Measurements from ENCODE around the gene GLB1L2.

The GLB1L2 gene

GRCh38 chr11:134407321-134407828 lies 75.6 kb downstream of the GLB1L2 start:
- no peaks in the 10 kb centered on the region for H3F3A ChIP-seq (ENCODE audit: insufficient read depth, low read length)
- H3K27me3 ChIP-seq (ENCODE audit: insufficient read depth, low read length) = no peaks in the 10 kb centered on the region; the same call in 1 of the 2 replicates
- TF ChIP-seq CTCF (IDR thresholded peaks at IDR 0.05; ENCODE audit: low read length) (no peak), EZH2 (IDR thresholded peaks at IDR 0.05; ENCODE audit: borderline replicate concordance, low read length) (no peak)
- H3K27ac ChIP-seq (ENCODE audit: low read depth, low read length, poor library complexity, severe bottlenecking) = no peak overlapping the region
- no peaks in the 10 kb centered on the region for H3K9me3 ChIP-seq (ENCODE audit: low read length)
- H3K36me3 ChIP-seq (ENCODE audit: insufficient read depth, low read length) = no peaks in the 10 kb centered on the region
- H4K20me1 ChIP-seq (ENCODE audit: insufficient read depth, low read length) = no peaks in the 10 kb centered on the region
- no peak overlapping the region for H3K4me2 ChIP-seq (ENCODE audit: low read length)
- H3K79me2 ChIP-seq (ENCODE audit: insufficient read depth, low read length) = no peaks in the 10 kb centered on the region
- no peaks in the 10 kb centered on the region for H3K9me2 ChIP-seq (ENCODE audit: low read depth, low read length)
- no peak overlapping the region for H2AFZ ChIP-seq (ENCODE audit: low read length)
- H3K4me1 ChIP-seq (ENCODE audit: insufficient read depth, low read length, severe bottlenecking) = no peaks in the 10 kb centered on the region
- H3K9ac ChIP-seq (ENCODE audit: low read length) = no peak overlapping the region
- H3K4me3 ChIP-seq (ENCODE audit: low read depth, low read length, poor library complexity, severe bottlenecking) = no peak overlapping the region

GRCh38 chr11:134407923-134408322 lies 76.1 kb downstream of the GLB1L2 start:
- Histone ChIP-seq H4K20me1 (ENCODE audit: insufficient read depth, low read length) (no peaks in the 10 kb centered on the region), H3K9me2 (ENCODE audit: low read depth, low read length) (no peaks in the 10 kb centered on the region), H3K4me3 (ENCODE audit: low read depth, low read length, poor library complexity, severe bottlenecking) (no peak overlapping the region), H3K4me1 (ENCODE audit: insufficient read depth, low read length, severe bottlenecking) (no peaks in the 10 kb centered on the region), H3K27ac (ENCODE audit: low read depth, low read length, poor library complexity, severe bottlenecking) (no peak overlapping the region), H3K79me2 (ENCODE audit: insufficient read depth, low read length) (no peaks in the 10 kb centered on the region), H2AFZ (ENCODE audit: low read length) (no peak overlapping the region), H3K27me3 (ENCODE audit: insufficient read depth, low read length) (no peaks in the 10 kb centered on the region; the same call in 1 of the 2 replicates), H3K36me3 (ENCODE audit: insufficient read depth, low read length) (no peaks in the 10 kb centered on the region), H3K4me2 (ENCODE audit: low read length) (no peak overlapping the region), H3K9me3 (ENCODE audit: low read length) (no peaks in the 10 kb centered on the region), H3F3A (ENCODE audit: insufficient read depth, low read length) (no peaks in the 10 kb centered on the region), H3K9ac (ENCODE audit: low read length) (no peak overlapping the region)
- no peak for TF ChIP-seq CTCF (IDR thresholded peaks at IDR 0.05; ENCODE audit: low read length)
- TF ChIP-seq EZH2 (IDR thresholded peaks at IDR 0.05; ENCODE audit: borderline replicate concordance, low read length) = no peak

GRCh38 chr11:134409552-134410429 lies 78.0 kb downstream of the GLB1L2 start:
- Histone ChIP-seq H4K20me1 (ENCODE audit: insufficient read depth, low read length) (no peaks in the 10 kb centered on the region), H3K79me2 (ENCODE audit: insufficient read depth, low read length) (no peaks in the 10 kb centered on the region), H3K4me3 (ENCODE audit: low read depth, low read length, poor library complexity, severe bottlenecking) (no peak overlapping the region), H2AFZ (ENCODE audit: low read length) (no peak overlapping the region), H3K9ac (ENCODE audit: low read length) (no peak overlapping the region), H3K36me3 (ENCODE audit: insufficient read depth, low read length) (no peaks in the 10 kb centered on the region), H3F3A (ENCODE audit: insufficient read depth, low read length) (no peaks in the 10 kb centered on the region), H3K27ac (ENCODE audit: low read depth, low read length, poor library complexity, severe bottlenecking) (no peak overlapping the region), H3K9me2 (ENCODE audit: low read depth, low read length) (no peaks in the 10 kb centered on the region), H3K27me3 (ENCODE audit: insufficient read depth, low read length) (no peaks in the 10 kb centered on the region), H3K4me2 (ENCODE audit: low read length) (no peak overlapping the region), H3K9me3 (ENCODE audit: low read length) (no peaks in the 10 kb centered on the region), H3K4me1 (ENCODE audit: insufficient read depth, low read length, severe bottlenecking) (no peaks in the 10 kb centered on the region)
- no peak for TF ChIP-seq CTCF (IDR thresholded peaks at IDR 0.05; ENCODE audit: low read length)
- TF ChIP-seq EZH2 (IDR thresholded peaks at IDR 0.05; ENCODE audit: borderline replicate concordance, low read length) = no peak
